Measurements from ENCODE around the gene INHBA. TPM values are rescaled to one million over a fixed set of nuclear protein-coding genes. Genes with fewer than 3 reads are reported as not detected.

INHBA gene
- total RNA-seq, 1 donor from 2014 or later: 0.08 TPM

- H3K9me3 Mint-ChIP-seq (ENCODE audit: unreplicated experiment): no peaks in the 10 kb centered on the region
- peaks cover 6% of the 10 kb centered on the region for H3K27me3 Mint-ChIP-seq (ENCODE audit: unreplicated experiment)
- TF ChIP-seq CTCF (IDR thresholded peaks at IDR 0.05; ENCODE audit: unreplicated experiment): no peak
- H3K4me1 Mint-ChIP-seq (ENCODE audit: unreplicated experiment): peaks cover 21% of the 10 kb centered on the region
- no peak overlapping the region for H3K27ac Mint-ChIP-seq (ENCODE audit: unreplicated experiment)
- DNase-seq (ENCODE audit: low spot score): no peak
- H3K4me3 Mint-ChIP-seq (ENCODE audit: unreplicated experiment): no peak overlapping the region
- H3K36me3 Mint-ChIP-seq (ENCODE audit: low read depth, unreplicated experiment): no peaks in the 10 kb centered on the region
Observed at GRCh38 chr7:41695661-41696322, 7.1 kb downstream of the INHBA start.

- Mint-ChIP-seq H3K4me3 (ENCODE audit: unreplicated experiment) (no peak overlapping the region), H3K27me3 (ENCODE audit: unreplicated experiment) (peaks cover 3% of the 10 kb centered on the region), H3K9me3 (ENCODE audit: unreplicated experiment) (no peaks in the 10 kb centered on the region), H3K4me1 (ENCODE audit: unreplicated experiment) (peaks cover 14% of the 10 kb centered on the region), H3K27ac (ENCODE audit: unreplicated experiment) (no peak overlapping the region), H3K36me3 (ENCODE audit: low read depth, unreplicated experiment) (no peaks in the 10 kb centered on the region)
- DNase-seq (ENCODE audit: low spot score): no peak
- TF ChIP-seq CTCF (IDR thresholded peaks at IDR 0.05; ENCODE audit: unreplicated experiment): no peak
Observed at GRCh38 chr7:41694495-41694894, 8.4 kb downstream of the INHBA start.

- TF ChIP-seq CTCF (IDR thresholded peaks at IDR 0.05; ENCODE audit: unreplicated experiment): peak; percentile 65
- H3K4me3 Mint-ChIP-seq (ENCODE audit: unreplicated experiment): no peak overlapping the region
- no peaks in the 10 kb centered on the region for H3K9me3 Mint-ChIP-seq (ENCODE audit: unreplicated experiment)
- no peaks in the 10 kb centered on the region for H3K36me3 Mint-ChIP-seq (ENCODE audit: low read depth, unreplicated experiment)
- H3K27me3 Mint-ChIP-seq (ENCODE audit: unreplicated experiment): no peaks in the 10 kb centered on the region
- H3K4me1 Mint-ChIP-seq (ENCODE audit: unreplicated experiment): peaks cover 10% of the 10 kb centered on the region
- DNase-seq (ENCODE audit: low spot score): no peak
- no peak overlapping the region for H3K27ac Mint-ChIP-seq (ENCODE audit: unreplicated experiment)
Observed at GRCh38 chr7:41693150-41693997, 9.5 kb downstream of the INHBA start.

GRCh38 chr7:41692251-41692650 is 10.6 kb downstream of the INHBA start:
- Mint-ChIP-seq H3K4me1 (ENCODE audit: unreplicated experiment) (peaks cover 10% of the 10 kb centered on the region), H3K9me3 (ENCODE audit: unreplicated experiment) (no peaks in the 10 kb centered on the region), H3K4me3 (ENCODE audit: unreplicated experiment) (no peak overlapping the region), H3K36me3 (ENCODE audit: low read depth, unreplicated experiment) (no peaks in the 10 kb centered on the region), H3K27ac (ENCODE audit: unreplicated experiment) (no peak overlapping the region), H3K27me3 (ENCODE audit: unreplicated experiment) (no peaks in the 10 kb centered on the region)
- no peak for DNase-seq (ENCODE audit: low spot score)
- no peak for TF ChIP-seq CTCF (IDR thresholded peaks at IDR 0.05; ENCODE audit: unreplicated experiment)

Data from endothelial cell (in vitro differentiated cells).